Heart right ventricle (tissue), 16 donors: Measurements from ENCODE around the gene TMCO5A. TPM values are rescaled to one million over a fixed set of nuclear protein-coding genes. Genes with fewer than 3 reads are reported as not detected.
"Not testable (repeated sequence)": the region's sequence is repeated elsewhere in the genome, so short reads cannot be mapped to it uniquely, and the experiment has no call there.

ENCODE experiments used
- ATAC-seq, 8 donors: fragments of 200-7000 bp; cut with Tn5 transposase; one replicate each; pipeline ENCODE4 v1.9.1; 2020; ENCODE audit warnings: mild to moderate bottlenecking in 8 of 8, moderate library complexity in 8 of 8, moderate number of reproducible peaks in 1 of 8
- DNase-seq, 2 donors: peaks; one replicate each; pipeline ENCODE4 v3.0.0-alpha.2; 2020
- H3K27ac ChIP-seq, 10 donors: fragments of 200-600 bp; sonication (generic) in 2 of 10; one replicate each; pipeline versions ENCODE4 v1.5.0 to v1.8.0; 2020 to 2022; ENCODE audit warnings: mild to moderate bottlenecking in 3 of 10
- H3K27me3 ChIP-seq, 7 donors: fragments of 200-600 bp; one replicate each; pipeline ENCODE4 v1.8.0; 2021 to 2022; ENCODE audit warnings: mild to moderate bottlenecking in 2 of 7
- H3K36me3 ChIP-seq, 9 donors: fragments of 200-600 bp; sonication (generic) in 1 of 9; one replicate each; pipeline versions ENCODE4 v1.5.0 to v1.8.0; 2020 to 2022; ENCODE audit warnings: mild to moderate bottlenecking in 2 of 9
- H3K4me1 ChIP-seq, 9 donors: fragments of 200-600 bp; sonication (generic) in 1 of 9; one replicate each; pipeline versions ENCODE4 v1.5.0 to v1.8.0; 2020 to 2022; ENCODE audit warnings: mild to moderate bottlenecking in 4 of 9
- H3K4me3 ChIP-seq, 10 donors: fragments of 200-600 bp; sonication (generic) in 2 of 10; one replicate each; pipeline versions ENCODE4 v1.5.0 to v1.8.0; 2020 to 2022; ENCODE audit warnings: mild to moderate bottlenecking in 7 of 10, moderate library complexity in 2 of 10
- H3K9me3 ChIP-seq, 11 donors: fragments of 200-600 bp in 10 of 11; sonication (generic) in 2 of 11; one replicate each; pipeline versions ENCODE4 v1.5.0 to v1.8.0; 2013 to 2022; ENCODE audit warnings: mild to moderate bottlenecking in 2 of 11, control low read depth in 1 of 11, moderate library complexity in 1 of 11
- WGBS, 2 donors: extraction: QIAGEN DNeasy Blood & Tissue Kit; methylation state at CpG; one replicate each; pipeline ENCODE4 v1.1.7; 2013; ENCODE audit warnings: inconsistent platforms in 1 of 2; 5-methylcytosine and 5-hydroxymethylcytosine counted together
- intact Hi-C, 10 donors: fragments of 100-400 bp; cut with DNase I; formaldehyde crosslinking; loops; one replicate each; pipeline versions ENCODE4 v1.11.1 to v1.14.2; 2022
- polyA plus RNA-seq, 2 donors: library from polyadenylated mRNA; stranded (reverse); fragments of 200-250 nt; gene quantifications; one replicate each; pipeline ENCODE4 v1.2.3, GENCODE V29; 2013
- total RNA-seq, 10 donors: library from RNA; stranded (reverse); fragmentation: NEBNext Ultra II Directional in 3 of 10; extraction: Animal tissue kit (Norgen Biotek cat#: 25700) in 3 of 10; gene quantifications; one replicate each; pipeline versions ENCODE4 v1.2.1 to v1.2.4, GENCODE V29; 2021 to 2023
- TF ChIP-seq, protein P1 (sequence below), 9 donors: fragments of 200-600 bp; sonication (generic) in 2 of 9; IDR thresholded peaks; one replicate each; pipeline versions ENCODE4 v1.5.0 to v1.8.0; 2021 to 2022; ENCODE audit warnings: antibody characterized with exemption in 9 of 9, mild to moderate bottlenecking in 5 of 9, moderate library complexity in 1 of 9
- donor health status: Arrhythmogenic right ventricular cardiomyopathy.
- donor health status: ischemic (EF 13 %, LVEDD 7.1; RV severe dilation, severe dysfunction).
- donor health status: healthy with polysubstance abuse.
- donor health status: DM: no; HTN: yes; CAD: no.
- donor health status: DM: no; HTN: no; CAD: no.
- donor health status: ischemic (EF 25% LVEDD 6.9; RV normal size, moderate dysfunction).
- donor health status: ischemic (EF 25% LVEDD 5.7; RV mildly dilated, moderate dysfunction).
- donor health status: healthy.
- donor health status: DM: yes; HTN: yes; CAD: no.
- donor health status: Ischemic cardiomyopathy.
- donor health status: ischemic (EF 35%, LVEDD 5.7; RV mildly dilated, moderate dysfunction).
- donor health status: nonischemic (EF 11% LVEDD 7.7; RV severe dilation, severe dysfunction).
- donor health status: DM: yes; HTN: yes; CAD: no.
- donor health status: PGD.
- donor health status: ischemic (EF 29% LVEDD 5.4; RV normal size, mild dysfunction).
- donor health status: nonischemic (EF 23%, LVEDD 6.1; RV moderate dilation, normal function).

Gene TMCO5A
- total and polyA plus RNA-seq, 12 donors, result not detected

DNA sequence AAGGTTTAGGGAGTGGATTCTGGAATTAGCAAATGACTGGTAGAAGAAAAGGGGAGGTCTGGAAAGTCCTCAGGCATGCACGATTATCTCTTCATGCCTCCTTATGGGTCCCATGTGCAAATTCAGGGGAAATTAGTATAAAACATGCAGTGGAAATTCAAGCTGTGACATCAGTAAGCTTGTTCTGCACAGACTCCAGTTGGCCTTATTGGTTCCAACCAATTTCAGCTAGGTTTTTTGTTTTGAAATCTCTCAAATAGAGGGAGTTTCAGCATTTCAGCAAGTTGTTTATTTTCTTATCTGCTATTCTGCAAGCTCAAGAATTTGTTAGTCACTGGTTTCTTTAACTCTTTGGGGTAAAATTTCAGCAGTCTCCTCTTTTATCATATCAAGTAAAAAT lies 774 bp upstream of the TMCO5A start:
- no peaks in the 10 kb centered on the region for H3K4me1 ChIP-seq
- TF ChIP-seq, protein P1, sequence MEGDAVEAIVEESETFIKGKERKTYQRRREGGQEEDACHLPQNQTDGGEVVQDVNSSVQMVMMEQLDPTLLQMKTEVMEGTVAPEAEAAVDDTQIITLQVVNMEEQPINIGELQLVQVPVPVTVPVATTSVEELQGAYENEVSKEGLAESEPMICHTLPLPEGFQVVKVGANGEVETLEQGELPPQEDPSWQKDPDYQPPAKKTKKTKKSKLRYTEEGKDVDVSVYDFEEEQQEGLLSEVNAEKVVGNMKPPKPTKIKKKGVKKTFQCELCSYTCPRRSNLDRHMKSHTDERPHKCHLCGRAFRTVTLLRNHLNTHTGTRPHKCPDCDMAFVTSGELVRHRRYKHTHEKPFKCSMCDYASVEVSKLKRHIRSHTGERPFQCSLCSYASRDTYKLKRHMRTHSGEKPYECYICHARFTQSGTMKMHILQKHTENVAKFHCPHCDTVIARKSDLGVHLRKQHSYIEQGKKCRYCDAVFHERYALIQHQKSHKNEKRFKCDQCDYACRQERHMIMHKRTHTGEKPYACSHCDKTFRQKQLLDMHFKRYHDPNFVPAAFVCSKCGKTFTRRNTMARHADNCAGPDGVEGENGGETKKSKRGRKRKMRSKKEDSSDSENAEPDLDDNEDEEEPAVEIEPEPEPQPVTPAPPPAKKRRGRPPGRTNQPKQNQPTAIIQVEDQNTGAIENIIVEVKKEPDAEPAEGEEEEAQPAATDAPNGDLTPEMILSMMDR (IDR thresholded peaks at IDR 0.05), result no peak
- ATAC-seq (peak in 1 of 8 donors; percentile 43), DNase-seq (no peak)
- H3K27me3 ChIP-seq, result peaks cover 0 to 3% (median 0%) of the 10 kb centered on the region in 7 donors
- H3K27ac ChIP-seq, result no peak overlapping the region
- no peaks in the 10 kb centered on the region for H3K36me3 ChIP-seq
- no peaks in the 10 kb centered on the region for H3K9me3 ChIP-seq
- H3K4me3 ChIP-seq, result no peak overlapping the region
- intact Hi-C loops, result no loop called here
- 37 to 48% methylated on average over 1 of the region's 1 CpG for WGBS, 2 donors

DNA sequence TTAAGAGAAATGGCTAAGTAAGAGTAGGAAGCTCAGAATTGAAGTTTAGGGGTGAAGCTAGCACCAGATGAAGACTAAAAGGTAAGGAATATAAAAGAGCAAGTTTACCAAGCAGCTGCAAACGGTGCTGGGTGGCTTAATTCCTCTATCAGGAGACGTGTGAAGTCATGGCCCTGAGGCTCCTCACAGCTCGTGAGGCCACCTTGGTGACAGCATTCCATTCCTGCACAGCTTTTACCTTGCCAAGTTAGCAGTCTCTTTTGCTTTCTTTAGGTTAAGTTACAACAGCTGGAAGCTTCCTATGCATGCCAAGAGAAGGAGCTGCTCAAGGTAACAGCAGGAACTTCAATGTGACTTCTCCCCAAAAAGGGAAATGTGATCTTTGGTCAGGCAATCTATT lies 6.4 kb downstream of the TMCO5A start:
- H3K27me3 ChIP-seq, result peaks cover 0 to 3% (median 0%) of the 10 kb centered on the region in 7 donors
- no peak for ATAC-seq
- H3K27ac ChIP-seq, result no peak overlapping the region
- H3K4me3 ChIP-seq, result no peak overlapping the region
- H3K9me3 ChIP-seq, result peaks cover 0 to 10% (median 0%) of the 10 kb centered on the region in 11 donors
- 24 to 30% methylated on average over 3 of the region's 3 CpGs for WGBS, 2 donors
- intact Hi-C loops, result no loop called here
- DNase-seq, result no peak
- no peaks in the 10 kb centered on the region for H3K36me3 ChIP-seq
- no peaks in the 10 kb centered on the region for H3K4me1 ChIP-seq
- TF ChIP-seq, protein P1 (IDR thresholded peaks at IDR 0.05), result no peak

DNA sequence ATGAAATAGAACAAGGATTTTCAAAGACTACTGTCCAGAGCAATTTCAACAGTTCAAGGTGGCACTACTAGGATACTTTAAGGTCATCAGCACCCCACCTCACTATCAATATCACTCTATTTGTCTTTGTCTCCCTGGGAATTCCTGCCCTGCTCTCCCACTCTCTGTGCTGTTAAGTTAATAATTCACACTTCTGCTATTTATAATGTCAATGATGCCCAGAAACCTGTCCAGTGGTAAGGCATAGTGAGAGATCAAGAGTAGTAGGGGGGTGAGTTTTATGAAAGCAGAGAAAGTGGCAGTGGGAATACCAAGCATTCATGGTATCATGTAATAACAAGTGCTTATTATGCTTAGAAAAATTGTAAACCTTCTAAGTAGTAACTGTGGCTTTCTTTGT lies 7.3 kb downstream of the TMCO5A start:
- DNase-seq, result no peak
- no peak for ATAC-seq
- Histone ChIP-seq H3K36me3 (no peaks in the 10 kb centered on the region), H3K27ac (no peak overlapping the region), H3K4me1 (no peaks in the 10 kb centered on the region), H3K27me3 (peaks cover 0 to 3% (median 0%) of the 10 kb centered on the region in 7 donors), H3K4me3 (no peak overlapping the region), H3K9me3 (peaks cover 0 to 18% (median 0%) of the 10 kb centered on the region in 11 donors)
- intact Hi-C loops, result no loop called here
- TF ChIP-seq, protein P1 (IDR thresholded peaks at IDR 0.05), result no peak

DNA sequence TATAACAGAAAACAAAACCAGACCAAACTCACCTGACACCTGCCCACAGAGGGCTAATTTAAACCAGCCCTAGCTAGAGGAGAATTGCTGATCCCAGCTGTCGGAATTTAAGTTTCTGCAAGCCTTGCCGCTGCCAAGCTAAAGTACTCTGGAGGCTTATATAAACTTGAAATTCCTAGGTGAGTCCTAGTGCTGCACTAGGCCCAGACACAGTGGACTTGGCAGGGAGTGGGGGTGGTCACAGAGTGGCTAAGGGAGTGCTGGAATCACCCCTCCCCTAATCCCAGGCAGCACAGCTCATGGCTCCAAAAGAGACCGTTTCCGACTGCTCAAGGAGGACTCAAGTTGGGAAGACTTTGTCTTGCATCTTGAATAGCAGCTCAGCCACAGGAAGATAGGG lies 17.6 kb downstream of the TMCO5A start:
- Histone ChIP-seq H3K4me1 (no peaks in the 10 kb centered on the region), H3K4me3 (no peak overlapping the region), H3K9me3 (peaks cover 0 to 21% (median 0%) of the 10 kb centered on the region in 11 donors), H3K27me3 (peaks cover 0 to 6% (median 0%) of the 10 kb centered on the region in 7 donors), H3K36me3 (no peaks in the 10 kb centered on the region), H3K27ac (no peak overlapping the region)
- WGBS, 2 donors, result 92 to 93% methylated on average over 4 of the region's 4 CpGs
- DNase-seq, result no peak
- TF ChIP-seq, protein P1 (IDR thresholded peaks at IDR 0.05), result no peak
- no peak for ATAC-seq
- intact Hi-C loops, result no loop called here

DNA sequence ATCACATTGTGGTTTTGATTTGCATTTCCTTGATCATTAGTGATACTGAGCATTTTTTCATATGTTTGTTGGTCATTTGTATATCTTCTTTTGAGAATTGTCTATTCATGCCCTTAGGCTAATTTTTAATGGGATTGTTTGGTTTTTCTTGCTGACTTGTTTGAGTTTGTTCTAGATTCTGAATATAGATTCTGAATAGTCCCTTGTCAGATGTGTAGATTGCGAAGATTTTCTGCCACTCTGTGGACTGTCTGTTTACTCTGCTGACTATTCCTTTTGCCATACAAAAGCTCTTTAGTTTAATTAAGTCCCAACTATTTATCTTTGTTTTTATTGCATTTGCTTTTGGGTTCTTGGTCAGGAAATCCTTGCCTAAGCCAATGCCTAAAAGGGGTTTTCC lies 26.3 kb downstream of the TMCO5A start:
- H3K4me3 ChIP-seq, H3K4me1 ChIP-seq, DNase-seq, H3K36me3 ChIP-seq, ATAC-seq, intact Hi-C loops, H3K27me3 ChIP-seq, H3K27ac ChIP-seq: not testable (repeated sequence)
- WGBS, 2 donors, result 79 to 84% methylated on average over 1 of the region's 1 CpG
- peaks cover 0 to 23% (median 0%) of the 10 kb centered on the region in 11 donors for H3K9me3 ChIP-seq
